ENCODE data around the gene GULP1. TPM values are rescaled to one million over a fixed set of nuclear protein-coding genes. Genes with fewer than 3 reads are reported as not detected.
"Not testable (repeated sequence)": the region's sequence is repeated elsewhere in the genome, so short reads cannot be mapped to it uniquely, and the experiment has no call there.

GULP1 gene
- total RNA-seq, 1 donor from 2014 or later = 39.4 TPM

GRCh38 chr2:188280811-188281222, 10.9 kb upstream of the GULP1 start:
- no peak overlapping the region for H3K4me2 ChIP-seq (ENCODE audit: low read length)

GRCh38 chr2:188282907-188283306, 8.8 kb upstream of the GULP1 start:
- no peaks in the 10 kb centered on the region for H3K4me1 ChIP-seq (ENCODE audit: insufficient read depth, low read length)
- H3K27ac Mint-ChIP-seq (ENCODE audit: unreplicated experiment) = no peak overlapping the region
- peaks cover 2% of the 10 kb centered on the region for H3K9me3 Mint-ChIP-seq (ENCODE audit: unreplicated experiment)
- H3K27ac ChIP-seq (ENCODE audit: low read depth, low read length) = no peak overlapping the region
- no peak overlapping the region for H2AFZ ChIP-seq (ENCODE audit: low read depth, low read length)
- H3K4me1 Mint-ChIP-seq (ENCODE audit: low read depth, unreplicated experiment) = peaks cover 2% of the 10 kb centered on the region
- H3K36me3 ChIP-seq (ENCODE audit: insufficient read depth, low read length) = no peaks in the 10 kb centered on the region
- DNase-seq (ENCODE audit: low read depth) (no peak), FAIRE-seq (no peak)
- TF ChIP-seq EZH2 (IDR thresholded peaks at IDR 0.05; ENCODE audit: insufficient read depth, low read length) (no peak), CTCF (IDR thresholded peaks at IDR 0.05; ENCODE audit: insufficient read depth, low read depth, low read length) (no peak)
- H3K27me3 Mint-ChIP-seq (ENCODE audit: low read depth, unreplicated experiment) = no peaks in the 10 kb centered on the region
- no peak overlapping the region for H3K4me3 Mint-ChIP-seq (ENCODE audit: unreplicated experiment)
- H3K79me2 ChIP-seq (ENCODE audit: insufficient read depth, low read length) = no peaks in the 10 kb centered on the region
- H3K4me2 ChIP-seq (ENCODE audit: low read length) = no peak overlapping the region
- H3K27me3 ChIP-seq (ENCODE audit: insufficient read depth, low read length) = no peaks in the 10 kb centered on the region
- H4K20me1 ChIP-seq (ENCODE audit: insufficient read depth, low read length) = no peaks in the 10 kb centered on the region
- no peak overlapping the region for H3K4me3 ChIP-seq (ENCODE audit: insufficient read depth, low read depth, low read length)
- H3K36me3 Mint-ChIP-seq (ENCODE audit: low read depth, unreplicated experiment) = no peaks in the 10 kb centered on the region
- H3K9ac ChIP-seq (ENCODE audit: low read length) = no peak overlapping the region
- no peaks in the 10 kb centered on the region for H3K9me3 ChIP-seq (ENCODE audit: insufficient read depth, low read depth, low read length)

More at GRCh38 chr2:188280811-188281222, 10.9 kb upstream of the GULP1 start:
- H4K20me1 ChIP-seq (ENCODE audit: insufficient read depth, low read length) = no peaks in the 10 kb centered on the region
- H3K27ac Mint-ChIP-seq (ENCODE audit: unreplicated experiment) = no peak overlapping the region
- H2AFZ ChIP-seq (ENCODE audit: low read depth, low read length) = no peak overlapping the region
- no peaks in the 10 kb centered on the region for H3K27me3 ChIP-seq (ENCODE audit: insufficient read depth, low read length)
- no peaks in the 10 kb centered on the region for H3K36me3 ChIP-seq (ENCODE audit: insufficient read depth, low read length)
- no peak overlapping the region for H3K4me3 ChIP-seq (ENCODE audit: insufficient read depth, low read depth, low read length)
- H3K4me3 Mint-ChIP-seq (ENCODE audit: unreplicated experiment) = no peak overlapping the region
- no peaks in the 10 kb centered on the region for H3K27me3 Mint-ChIP-seq (ENCODE audit: low read depth, unreplicated experiment)
- no peak for TF ChIP-seq EZH2 (IDR thresholded peaks at IDR 0.05; ENCODE audit: insufficient read depth, low read length)
- TF ChIP-seq CTCF (IDR thresholded peaks at IDR 0.05; ENCODE audit: insufficient read depth, low read depth, low read length) = no peak
- H3K36me3 Mint-ChIP-seq (ENCODE audit: low read depth, unreplicated experiment) = no peaks in the 10 kb centered on the region
- no peak overlapping the region for H3K9ac ChIP-seq (ENCODE audit: low read length)
- DNase-seq (ENCODE audit: low read depth) = no peak
- no peaks in the 10 kb centered on the region for H3K4me1 ChIP-seq (ENCODE audit: insufficient read depth, low read length)
- FAIRE-seq = no peak
- H3K4me1 Mint-ChIP-seq (ENCODE audit: low read depth, unreplicated experiment) = peaks cover 2% of the 10 kb centered on the region
- no peaks in the 10 kb centered on the region for H3K9me3 ChIP-seq (ENCODE audit: insufficient read depth, low read depth, low read length)
- H3K9me3 Mint-ChIP-seq (ENCODE audit: unreplicated experiment) = peaks cover 2% of the 10 kb centered on the region
- H3K27ac ChIP-seq (ENCODE audit: low read depth, low read length) = no peak overlapping the region
- no peaks in the 10 kb centered on the region for H3K79me2 ChIP-seq (ENCODE audit: insufficient read depth, low read length)

GRCh38 chr2:188284251-188284650, 7.4 kb upstream of the GULP1 start:
- H3K9me3 ChIP-seq (ENCODE audit: insufficient read depth, low read depth, low read length); DNase-seq (ENCODE audit: low read depth); H3K27ac Mint-ChIP-seq (ENCODE audit: unreplicated experiment); H3K4me3 ChIP-seq (ENCODE audit: insufficient read depth, low read depth, low read length); H3K36me3 Mint-ChIP-seq (ENCODE audit: low read depth, unreplicated experiment); H3K4me2 ChIP-seq (ENCODE audit: low read length); H3K4me1 Mint-ChIP-seq (ENCODE audit: low read depth, unreplicated experiment); H2AFZ ChIP-seq (ENCODE audit: low read depth, low read length); H3K36me3 ChIP-seq (ENCODE audit: insufficient read depth, low read length); H3K4me3 Mint-ChIP-seq (ENCODE audit: unreplicated experiment); FAIRE-seq; H3K27me3 ChIP-seq (ENCODE audit: insufficient read depth, low read length); H3K79me2 ChIP-seq (ENCODE audit: insufficient read depth, low read length); H3K27ac ChIP-seq (ENCODE audit: low read depth, low read length); H3K27me3 Mint-ChIP-seq (ENCODE audit: low read depth, unreplicated experiment); H3K4me1 ChIP-seq (ENCODE audit: insufficient read depth, low read length); H3K9ac ChIP-seq (ENCODE audit: low read length); H4K20me1 ChIP-seq (ENCODE audit: insufficient read depth, low read length); H3K9me3 Mint-ChIP-seq (ENCODE audit: unreplicated experiment): not testable (repeated sequence)

All from astrocyte (in vitro differentiated cells and primary cell).